GM11168 (cell line): ENCODE results near the gene FLRT1.

Experiments used
- in situ Hi-C: fragments of 300-500 bp; cut with MboI; formaldehyde crosslinking; loops from one replicate; pipeline ENCODE4 v1.12.0; 2022; ENCODE audit warnings: low sequenced_read_pairs; ENCODE audit not compliant: unreplicated experiment

FLRT1 gene

GRCh38 chr11:64064374-64065140 lies 28.8 kb downstream of the FLRT1 start:
- in situ Hi-C loops = no loop called here

DNA sequence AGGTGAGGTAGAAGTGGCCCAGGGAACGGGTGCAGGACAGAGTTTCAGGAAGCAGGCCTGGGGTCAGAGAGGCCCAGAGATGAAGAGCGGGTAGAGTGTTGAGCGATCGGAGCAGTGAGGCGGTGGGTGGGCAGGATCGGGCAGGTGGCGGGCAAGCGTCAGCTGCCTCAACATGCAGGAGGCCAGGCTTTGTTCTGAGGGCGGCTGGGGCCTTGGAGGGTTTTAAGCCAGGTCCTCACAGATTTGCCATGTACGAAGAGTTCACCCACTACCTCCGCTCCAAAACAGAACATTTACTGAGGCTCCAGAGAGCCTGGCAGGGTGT lies 29.4 kb downstream of the FLRT1 start:
- in situ Hi-C loops = no loop called here

GRCh38 chr11:64065712-64066111 lies 30.0 kb downstream of the FLRT1 start:
- in situ Hi-C loops = no loop called here

GRCh38 chr11:64067230-64067993 lies 31.7 kb downstream of the FLRT1 start:
- in situ Hi-C loops = no loop called here

GRCh38 chr11:64068705-64069400 lies 33.1 kb downstream of the FLRT1 start:
- in situ Hi-C loops = no loop called here

GRCh38 chr11:64069401-64070313 lies 33.9 kb downstream of the FLRT1 start:
- in situ Hi-C loops = no loop called here

GRCh38 chr11:64070314-64070681 lies 34.6 kb downstream of the FLRT1 start:
- in situ Hi-C loops = no loop called here

DNA sequence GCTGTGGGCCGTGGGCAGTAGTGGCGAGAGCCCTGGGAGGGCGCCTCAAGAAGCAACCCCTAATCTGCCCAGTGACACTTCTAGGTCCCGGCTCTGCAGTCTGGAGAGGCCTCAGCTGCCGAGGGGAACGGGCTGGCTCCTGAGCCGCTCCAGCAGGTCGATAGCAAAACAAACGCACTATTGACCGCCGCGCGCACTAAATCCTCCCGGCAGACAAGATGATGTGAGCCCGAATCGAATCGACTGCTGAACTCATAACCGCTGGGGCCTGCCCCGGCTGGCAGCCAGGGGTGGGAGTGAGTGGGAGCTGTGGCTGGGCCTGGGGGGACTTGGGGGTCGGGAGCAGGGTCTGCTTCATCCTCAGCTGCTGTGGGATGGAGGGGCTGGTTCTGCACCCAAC lies 36.1 kb downstream of the FLRT1 start:
- in situ Hi-C loops = no loop called here

GRCh38 chr11:64072403-64072802 lies 36.7 kb downstream of the FLRT1 start:
- in situ Hi-C loops = no loop called here

DNA sequence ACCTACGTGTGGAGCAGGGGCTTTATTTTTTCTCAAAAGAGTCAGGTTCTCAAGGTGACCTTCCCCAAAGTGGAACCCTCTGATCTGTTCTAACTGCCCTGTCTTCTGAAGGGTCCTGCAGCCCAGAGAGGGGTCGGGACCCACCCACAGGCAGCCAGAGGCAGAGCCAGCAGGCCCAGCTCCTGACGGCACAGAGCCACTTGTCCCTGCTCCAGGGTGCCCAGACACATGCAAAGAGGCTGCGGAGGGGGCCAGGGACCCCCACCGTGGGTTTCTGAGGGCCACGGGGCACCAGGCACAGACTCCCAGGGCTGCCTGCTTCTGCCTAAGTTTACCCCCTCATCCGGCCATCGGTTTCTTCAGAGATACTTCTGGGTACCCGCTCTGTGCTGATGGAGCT lies 37.1 kb downstream of the FLRT1 start:
- in situ Hi-C loops = no loop called here

GRCh38 chr11:64073542-64073941 lies 37.8 kb downstream of the FLRT1 start:
- in situ Hi-C loops = no loop called here

- in situ Hi-C loops = no loop called here
Observed at GRCh38 chr11:64074239-64074638, 38.5 kb downstream of the FLRT1 start.

DNA sequence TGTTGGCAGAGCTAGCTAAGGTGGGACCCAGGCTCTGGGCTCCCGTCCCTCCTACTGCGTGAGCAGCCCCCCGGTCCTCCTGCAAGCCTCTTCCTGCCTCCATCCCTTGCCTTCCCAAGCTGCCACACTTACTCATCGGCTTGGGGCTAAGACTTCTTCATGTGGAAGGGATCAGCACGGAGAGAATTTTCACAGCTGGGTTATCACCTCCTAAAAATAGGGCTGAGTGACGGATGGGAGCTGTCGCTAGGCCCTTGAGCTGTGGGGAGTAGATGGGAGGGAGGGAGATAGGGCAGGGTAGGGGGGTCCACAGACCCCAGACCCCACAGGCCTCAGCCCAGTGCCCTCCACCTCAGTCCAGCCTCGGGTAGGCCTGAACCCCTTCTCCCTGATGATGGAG lies 41.0 kb downstream of the FLRT1 start:
- in situ Hi-C loops = no loop called here

- in situ Hi-C loops = no loop called here
Observed at GRCh38 chr11:64077607-64078006, 41.9 kb downstream of the FLRT1 start.

DNA sequence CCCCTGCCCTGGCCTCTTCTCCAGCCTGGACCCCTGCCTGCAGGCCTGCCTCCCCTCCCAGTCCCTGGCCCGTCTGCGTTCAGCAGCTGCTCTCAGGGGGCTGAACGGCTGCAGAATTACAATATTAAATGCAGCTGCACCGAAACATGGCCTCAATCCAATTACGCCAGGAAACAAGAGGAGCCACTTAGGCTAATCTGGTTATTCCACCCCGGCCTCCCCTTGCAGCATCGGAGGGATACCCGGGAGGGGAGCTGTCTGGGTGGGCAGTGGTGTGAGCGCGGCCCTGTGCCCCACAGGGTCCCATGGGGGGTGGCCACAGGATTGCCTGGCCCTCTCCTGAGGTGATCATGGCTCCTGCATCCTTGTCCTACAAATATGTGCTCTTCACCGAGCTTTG lies 42.6 kb downstream of the FLRT1 start:
- in situ Hi-C loops = no loop called here

DNA sequence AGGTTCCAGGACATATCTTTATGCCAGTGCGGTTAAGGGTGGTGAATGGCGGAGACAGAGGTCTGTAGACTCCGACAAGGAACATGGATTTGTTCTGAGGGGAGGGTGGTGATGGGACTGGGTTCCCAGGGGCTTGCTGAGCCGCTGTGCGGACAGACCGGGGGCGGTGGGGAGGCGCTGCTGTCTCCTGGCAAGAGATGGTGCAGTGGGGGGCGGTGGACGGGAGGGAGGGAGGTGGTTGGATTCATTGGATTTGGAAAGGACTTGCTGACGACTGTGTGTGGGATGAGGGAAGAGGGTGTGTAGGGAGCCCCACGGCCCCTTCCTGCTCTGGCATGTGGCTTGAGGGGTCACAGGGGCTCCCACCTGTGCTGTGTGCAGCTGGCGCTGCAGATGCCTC lies 43.2 kb downstream of the FLRT1 start:
- in situ Hi-C loops = no loop called here

- in situ Hi-C loops = no loop called here
Observed at GRCh38 chr11:64080390-64080789, 44.7 kb downstream of the FLRT1 start.

DNA sequence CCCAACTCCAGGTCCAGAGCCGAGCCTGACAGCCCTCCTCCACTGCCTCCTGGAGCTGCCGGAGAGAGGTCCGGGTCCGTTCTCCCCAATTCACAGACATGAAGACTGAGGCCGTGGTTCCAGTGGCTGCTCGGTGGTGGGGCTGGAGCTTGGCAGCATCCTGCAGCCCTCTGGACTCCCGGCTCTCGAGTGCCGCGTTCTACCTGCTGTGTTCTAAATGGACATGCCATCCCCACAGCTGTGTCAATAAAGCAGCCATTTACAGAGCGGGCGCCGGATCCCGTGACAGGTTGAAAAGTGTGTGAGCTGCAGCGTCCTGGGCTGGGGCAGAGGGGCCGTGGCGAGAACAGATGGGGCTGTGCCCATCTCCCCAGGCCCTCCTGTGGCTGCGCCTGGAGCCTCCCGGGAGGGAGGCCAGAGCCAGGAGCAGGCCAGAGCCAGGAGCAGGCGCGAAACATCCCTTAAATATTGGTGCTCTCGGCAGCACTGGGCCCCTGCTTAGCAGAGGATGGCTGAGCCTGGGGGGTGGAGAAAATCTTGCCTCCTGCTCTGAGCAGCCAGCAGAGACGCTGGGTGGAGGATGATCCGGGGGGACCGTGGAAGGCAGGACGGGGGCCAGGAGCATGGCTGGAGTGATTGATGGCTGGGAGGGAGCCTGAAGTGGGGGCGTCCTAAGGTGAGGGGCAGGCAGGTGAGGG lies 46.2 kb downstream of the FLRT1 start:
- in situ Hi-C loops = no loop called here

DNA sequence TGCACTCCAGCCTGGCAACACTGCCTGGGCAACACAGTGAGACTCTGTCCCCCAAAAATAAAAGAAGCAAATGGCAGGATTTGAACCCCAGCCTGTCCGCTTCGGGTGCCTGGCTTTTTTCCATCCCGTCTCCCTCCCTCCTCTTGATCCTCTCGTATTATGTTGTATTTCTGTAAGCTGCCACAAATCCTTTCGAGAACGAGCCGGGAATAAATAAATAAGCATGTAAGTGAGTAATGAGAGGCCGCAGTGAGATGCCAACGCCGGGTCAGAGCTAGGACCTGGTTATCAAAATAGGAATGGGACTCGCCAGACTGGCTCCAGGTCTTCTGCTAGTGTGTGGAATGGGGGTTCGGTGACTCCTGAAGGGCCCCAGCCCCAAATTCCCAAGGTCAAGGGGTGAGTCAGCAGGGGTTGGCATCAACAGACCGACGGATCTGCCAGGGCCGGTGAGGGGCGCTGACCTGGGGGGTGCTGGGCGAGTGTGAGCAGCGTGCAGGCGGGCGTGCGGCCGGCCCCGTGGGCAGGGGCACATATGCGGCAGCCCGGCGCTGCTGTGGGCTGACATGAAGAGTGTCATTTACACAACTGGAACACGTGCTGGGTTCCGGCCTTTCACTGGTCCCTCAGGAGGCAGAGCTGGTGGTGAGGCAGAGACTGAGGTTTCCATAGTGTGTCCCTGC lies 47.8 kb downstream of the FLRT1 start:
- in situ Hi-C loops = no loop called here
